ENCODE measurements around the gene SCCPDH.

DNA sequence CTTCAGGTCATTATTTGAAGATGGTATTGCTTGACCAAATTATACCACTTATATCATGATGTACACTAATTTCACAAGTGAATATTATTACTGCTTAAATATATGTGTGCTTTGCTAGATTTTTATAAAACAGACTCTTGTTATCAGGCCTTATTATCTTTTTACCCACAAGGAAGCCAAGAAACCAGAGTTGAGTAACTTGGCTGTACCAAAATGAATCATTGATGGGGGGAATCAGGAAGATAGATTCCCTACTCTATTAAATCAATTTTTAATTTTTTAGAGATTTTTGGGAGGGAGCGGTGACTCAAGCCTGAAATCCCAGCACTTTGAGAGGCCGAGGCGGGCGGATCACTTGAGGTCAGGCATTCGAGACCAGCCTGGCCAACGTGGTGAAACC, 16.0 kb upstream of the SCCPDH start:
- TF ChIP-seq EP300 (IDR thresholded peaks at IDR 0.05), result no peak
- TF ChIP-seq, protein P1, sequence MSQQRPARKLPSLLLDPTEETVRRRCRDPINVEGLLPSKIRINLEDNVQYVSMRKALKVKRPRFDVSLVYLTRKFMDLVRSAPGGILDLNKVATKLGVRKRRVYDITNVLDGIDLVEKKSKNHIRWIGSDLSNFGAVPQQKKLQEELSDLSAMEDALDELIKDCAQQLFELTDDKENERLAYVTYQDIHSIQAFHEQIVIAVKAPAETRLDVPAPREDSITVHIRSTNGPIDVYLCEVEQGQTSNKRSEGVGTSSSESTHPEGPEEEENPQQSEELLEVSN (IDR thresholded peaks at IDR 0.05; ENCODE audit: borderline replicate concordance, low read depth), result no peak
- no peak for TF ChIP-seq RAD21 (conservative IDR thresholded peaks at IDR 0.05 in 1 of 2, IDR thresholded peaks at IDR 0.05 in 1 of 2)
- TF ChIP-seq, protein P2, sequence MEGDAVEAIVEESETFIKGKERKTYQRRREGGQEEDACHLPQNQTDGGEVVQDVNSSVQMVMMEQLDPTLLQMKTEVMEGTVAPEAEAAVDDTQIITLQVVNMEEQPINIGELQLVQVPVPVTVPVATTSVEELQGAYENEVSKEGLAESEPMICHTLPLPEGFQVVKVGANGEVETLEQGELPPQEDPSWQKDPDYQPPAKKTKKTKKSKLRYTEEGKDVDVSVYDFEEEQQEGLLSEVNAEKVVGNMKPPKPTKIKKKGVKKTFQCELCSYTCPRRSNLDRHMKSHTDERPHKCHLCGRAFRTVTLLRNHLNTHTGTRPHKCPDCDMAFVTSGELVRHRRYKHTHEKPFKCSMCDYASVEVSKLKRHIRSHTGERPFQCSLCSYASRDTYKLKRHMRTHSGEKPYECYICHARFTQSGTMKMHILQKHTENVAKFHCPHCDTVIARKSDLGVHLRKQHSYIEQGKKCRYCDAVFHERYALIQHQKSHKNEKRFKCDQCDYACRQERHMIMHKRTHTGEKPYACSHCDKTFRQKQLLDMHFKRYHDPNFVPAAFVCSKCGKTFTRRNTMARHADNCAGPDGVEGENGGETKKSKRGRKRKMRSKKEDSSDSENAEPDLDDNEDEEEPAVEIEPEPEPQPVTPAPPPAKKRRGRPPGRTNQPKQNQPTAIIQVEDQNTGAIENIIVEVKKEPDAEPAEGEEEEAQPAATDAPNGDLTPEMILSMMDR (IDR thresholded peaks at IDR 0.05), result no peak
- TF ChIP-seq, protein P3, sequence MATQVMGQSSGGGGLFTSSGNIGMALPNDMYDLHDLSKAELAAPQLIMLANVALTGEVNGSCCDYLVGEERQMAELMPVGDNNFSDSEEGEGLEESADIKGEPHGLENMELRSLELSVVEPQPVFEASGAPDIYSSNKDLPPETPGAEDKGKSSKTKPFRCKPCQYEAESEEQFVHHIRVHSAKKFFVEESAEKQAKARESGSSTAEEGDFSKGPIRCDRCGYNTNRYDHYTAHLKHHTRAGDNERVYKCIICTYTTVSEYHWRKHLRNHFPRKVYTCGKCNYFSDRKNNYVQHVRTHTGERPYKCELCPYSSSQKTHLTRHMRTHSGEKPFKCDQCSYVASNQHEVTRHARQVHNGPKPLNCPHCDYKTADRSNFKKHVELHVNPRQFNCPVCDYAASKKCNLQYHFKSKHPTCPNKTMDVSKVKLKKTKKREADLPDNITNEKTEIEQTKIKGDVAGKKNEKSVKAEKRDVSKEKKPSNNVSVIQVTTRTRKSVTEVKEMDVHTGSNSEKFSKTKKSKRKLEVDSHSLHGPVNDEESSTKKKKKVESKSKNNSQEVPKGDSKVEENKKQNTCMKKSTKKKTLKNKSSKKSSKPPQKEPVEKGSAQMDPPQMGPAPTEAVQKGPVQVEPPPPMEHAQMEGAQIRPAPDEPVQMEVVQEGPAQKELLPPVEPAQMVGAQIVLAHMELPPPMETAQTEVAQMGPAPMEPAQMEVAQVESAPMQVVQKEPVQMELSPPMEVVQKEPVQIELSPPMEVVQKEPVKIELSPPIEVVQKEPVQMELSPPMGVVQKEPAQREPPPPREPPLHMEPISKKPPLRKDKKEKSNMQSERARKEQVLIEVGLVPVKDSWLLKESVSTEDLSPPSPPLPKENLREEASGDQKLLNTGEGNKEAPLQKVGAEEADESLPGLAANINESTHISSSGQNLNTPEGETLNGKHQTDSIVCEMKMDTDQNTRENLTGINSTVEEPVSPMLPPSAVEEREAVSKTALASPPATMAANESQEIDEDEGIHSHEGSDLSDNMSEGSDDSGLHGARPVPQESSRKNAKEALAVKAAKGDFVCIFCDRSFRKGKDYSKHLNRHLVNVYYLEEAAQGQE (IDR thresholded peaks at IDR 0.05), result no peak
- TF ChIP-seq ZNF302 (CRISPR knock-in tag; IDR thresholded peaks at IDR 0.05), result no peak
- no peak for TF ChIP-seq POLR2A (IDR thresholded peaks at IDR 0.05; ENCODE audit: low read length)
- no peak for TF ChIP-seq RCOR1 (IDR thresholded peaks at IDR 0.05; ENCODE audit: low read depth, low read length)
- TF ChIP-seq NR3C1 (IDR thresholded peaks at IDR 0.05), result no peak
- TF ChIP-seq RFX5 (IDR thresholded peaks at IDR 0.05), result no peak

Data from A549 (cell line).